ENCODE results near the gene GDPD4.

Gene GDPD4

DNA sequence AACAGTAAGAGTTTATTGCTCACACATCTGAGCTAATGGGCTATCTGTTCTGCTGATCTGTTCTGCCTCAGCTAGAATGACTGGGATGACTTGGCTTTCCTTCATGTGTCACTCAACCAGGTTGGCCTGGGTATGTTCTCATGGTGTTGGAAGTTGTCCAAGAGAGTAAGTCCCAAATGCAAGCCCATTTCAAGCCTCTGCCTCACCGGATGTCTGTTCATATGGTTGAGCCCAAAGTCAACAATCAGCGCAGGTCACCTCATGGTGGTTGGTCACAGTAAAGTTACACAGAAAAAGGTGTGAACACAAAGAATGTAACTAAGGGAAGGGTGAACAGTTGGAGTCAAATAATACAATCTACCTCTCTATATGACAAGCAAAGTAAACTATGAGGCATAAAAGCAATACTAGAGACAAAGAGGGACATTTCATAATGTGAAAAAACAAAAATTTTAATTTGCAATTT is 1.9 kb downstream of the GDPD4 start:
- H3K9ac ChIP-seq (ENCODE audit: low read length), result no peak overlapping the region
- no peak overlapping the region for H3K27ac ChIP-seq (ENCODE audit: low read depth, low read length)

DNA sequence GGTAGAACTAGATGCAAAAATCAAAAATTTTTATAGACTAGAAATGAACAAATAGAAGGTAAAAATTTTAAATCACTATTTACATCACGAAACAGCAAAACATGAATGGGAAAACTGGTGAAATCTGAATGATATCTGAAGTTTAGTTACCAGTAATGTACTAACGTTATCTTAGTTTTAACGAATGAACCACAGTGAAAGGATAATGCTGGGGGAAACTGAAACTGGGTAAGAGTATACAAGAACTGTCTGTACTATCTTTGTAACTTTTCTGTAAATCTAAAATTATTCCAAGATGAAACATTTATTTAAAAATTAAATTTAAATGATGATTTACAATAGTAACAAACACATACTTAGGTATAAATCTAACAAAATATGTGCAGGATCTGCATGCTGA is 7.4 kb downstream of the GDPD4 start:
- Histone ChIP-seq H3K9ac (ENCODE audit: low read length) (no peak overlapping the region), H3K4me3 (ENCODE audit: low read depth, low read length) (no peak overlapping the region), H3K27me3 (ENCODE audit: control insufficient read depth, insufficient read depth, low read length) (no peaks in the 10 kb centered on the region), H3K27ac (ENCODE audit: low read depth, low read length) (no peak overlapping the region), H3K9me3 (ENCODE audit: control insufficient read depth, insufficient read depth, low read depth, low read length) (0 out of 2 replicates have a peak, but pooled peaks cover 4% of the 10 kb centered on the region), H3K4me1 (ENCODE audit: control insufficient read depth, insufficient read depth, low read length) (no peaks in the 10 kb centered on the region), H3K36me3 (ENCODE audit: control insufficient read depth, insufficient read depth, low read length) (no peaks in the 10 kb centered on the region)

More for the DNA sequence above, 1.9 kb downstream of the GDPD4 start:
- H3K36me3 ChIP-seq (ENCODE audit: control insufficient read depth, insufficient read depth, low read length), result no peaks in the 10 kb centered on the region
- no peaks in the 10 kb centered on the region for H3K27me3 ChIP-seq (ENCODE audit: control insufficient read depth, insufficient read depth, low read length)
- 0 out of 2 replicates have a peak, but pooled peaks cover 4% of the 10 kb centered on the region for H3K4me1 ChIP-seq (ENCODE audit: control insufficient read depth, insufficient read depth, low read length)
- H3K4me3 ChIP-seq (ENCODE audit: low read depth, low read length), result no peak overlapping the region
- H3K9me3 ChIP-seq (ENCODE audit: control insufficient read depth, insufficient read depth, low read depth, low read length), result no peaks in the 10 kb centered on the region

DNA sequence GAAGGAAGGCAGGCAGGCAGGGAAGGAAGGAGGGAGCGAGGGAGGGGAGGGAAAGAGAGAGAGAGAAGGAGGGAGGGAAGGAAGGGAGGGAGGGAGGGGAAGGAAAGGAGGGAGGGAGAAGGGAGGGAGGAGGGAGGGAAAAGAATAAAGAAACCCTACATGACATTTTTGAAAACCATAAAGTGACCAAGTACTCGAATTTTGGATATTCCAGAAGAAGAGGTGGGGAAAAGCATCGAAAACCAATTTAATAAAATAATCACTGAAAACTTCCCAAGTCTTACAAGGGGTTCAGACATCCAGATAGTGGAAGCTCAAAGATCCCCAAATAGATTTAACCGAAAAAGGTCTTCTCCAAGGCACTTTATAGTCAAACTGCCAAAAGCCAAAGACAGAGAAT is 11.7 kb downstream of the GDPD4 start:
- H3K27ac ChIP-seq (ENCODE audit: low read depth, low read length), result no peak overlapping the region
- H3K9ac ChIP-seq (ENCODE audit: low read length), result no peak overlapping the region
- no peak overlapping the region for H3K4me3 ChIP-seq (ENCODE audit: low read depth, low read length)
- H3K4me1 ChIP-seq (ENCODE audit: control insufficient read depth, insufficient read depth, low read length), result no peaks in the 10 kb centered on the region
- H3K9me3 ChIP-seq (ENCODE audit: control insufficient read depth, insufficient read depth, low read depth, low read length), result 0 out of 2 replicates have a peak, but pooled peaks cover 4% of the 10 kb centered on the region
- H3K27me3 ChIP-seq (ENCODE audit: control insufficient read depth, insufficient read depth, low read length), result no peaks in the 10 kb centered on the region
- H3K36me3 ChIP-seq (ENCODE audit: control insufficient read depth, insufficient read depth, low read length), result no peaks in the 10 kb centered on the region

DNA sequence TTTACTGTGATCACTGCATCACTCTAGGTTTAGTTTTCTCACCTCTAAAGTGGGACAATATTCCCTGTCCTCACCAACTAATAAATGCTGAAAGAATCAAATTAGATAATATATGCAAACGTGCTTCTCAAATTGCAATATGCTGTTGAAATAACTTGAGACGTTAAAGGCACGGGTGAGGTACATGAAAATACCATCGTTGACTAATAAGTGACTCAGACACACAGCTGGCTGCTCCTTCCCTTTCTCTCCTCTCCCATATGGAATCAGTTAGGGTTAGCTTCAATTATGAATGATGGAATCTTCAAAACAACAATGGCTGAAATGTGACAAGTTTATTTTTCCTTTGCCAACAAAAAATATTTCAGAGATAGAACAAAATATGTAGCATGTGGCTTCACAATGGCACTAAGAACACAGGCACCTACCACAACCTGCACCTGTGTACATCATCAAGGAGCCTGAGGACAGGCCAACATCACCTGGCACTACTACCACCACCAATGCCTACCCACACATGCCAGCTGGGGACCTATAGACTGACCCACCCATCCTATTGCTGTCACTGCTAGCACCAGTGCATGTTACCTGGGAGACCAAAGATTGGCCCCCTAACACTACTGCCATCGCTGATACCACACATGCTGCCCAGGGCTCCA is 13.7 kb downstream of the GDPD4 start:
- H3K4me1 ChIP-seq (ENCODE audit: control insufficient read depth, insufficient read depth, low read length), result no peaks in the 10 kb centered on the region
- no peaks in the 10 kb centered on the region for H3K36me3 ChIP-seq (ENCODE audit: control insufficient read depth, insufficient read depth, low read length)
- H3K27me3 ChIP-seq (ENCODE audit: control insufficient read depth, insufficient read depth, low read length), result no peaks in the 10 kb centered on the region
- no peak overlapping the region for H3K9ac ChIP-seq (ENCODE audit: low read length)
- no peak overlapping the region for H3K4me3 ChIP-seq (ENCODE audit: low read depth, low read length)
- no peak overlapping the region for H3K27ac ChIP-seq (ENCODE audit: low read depth, low read length)
- no peaks in the 10 kb centered on the region for H3K9me3 ChIP-seq (ENCODE audit: control insufficient read depth, insufficient read depth, low read depth, low read length)

DNA sequence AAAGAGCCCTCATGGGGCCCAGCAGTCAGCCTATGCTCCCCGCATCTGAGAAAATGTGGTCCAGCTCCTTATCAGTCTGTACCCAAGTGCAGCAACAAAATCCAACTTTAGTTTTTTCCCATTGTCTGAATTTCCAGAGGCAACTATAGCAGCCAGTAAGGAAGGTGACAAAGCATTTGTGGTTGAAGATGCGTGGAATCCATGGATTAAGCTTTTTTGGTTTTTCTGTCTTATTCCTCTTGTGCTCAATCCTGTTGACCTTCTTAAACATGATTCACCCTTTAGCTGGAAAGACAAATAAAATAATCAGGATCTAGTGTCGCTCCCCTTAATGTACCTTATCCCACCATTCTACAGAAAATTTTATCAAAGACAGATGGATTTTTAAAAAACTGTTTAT is 14.3 kb downstream of the GDPD4 start:
- Histone ChIP-seq H3K27me3 (ENCODE audit: control insufficient read depth, insufficient read depth, low read length) (no peaks in the 10 kb centered on the region), H3K4me1 (ENCODE audit: control insufficient read depth, insufficient read depth, low read length) (no peaks in the 10 kb centered on the region), H3K9ac (ENCODE audit: low read length) (no peak overlapping the region), H3K9me3 (ENCODE audit: control insufficient read depth, insufficient read depth, low read depth, low read length) (no peaks in the 10 kb centered on the region), H3K4me3 (ENCODE audit: low read depth, low read length) (no peak overlapping the region), H3K27ac (ENCODE audit: low read depth, low read length) (no peak overlapping the region), H3K36me3 (ENCODE audit: control insufficient read depth, insufficient read depth, low read length) (no peaks in the 10 kb centered on the region)

DNA sequence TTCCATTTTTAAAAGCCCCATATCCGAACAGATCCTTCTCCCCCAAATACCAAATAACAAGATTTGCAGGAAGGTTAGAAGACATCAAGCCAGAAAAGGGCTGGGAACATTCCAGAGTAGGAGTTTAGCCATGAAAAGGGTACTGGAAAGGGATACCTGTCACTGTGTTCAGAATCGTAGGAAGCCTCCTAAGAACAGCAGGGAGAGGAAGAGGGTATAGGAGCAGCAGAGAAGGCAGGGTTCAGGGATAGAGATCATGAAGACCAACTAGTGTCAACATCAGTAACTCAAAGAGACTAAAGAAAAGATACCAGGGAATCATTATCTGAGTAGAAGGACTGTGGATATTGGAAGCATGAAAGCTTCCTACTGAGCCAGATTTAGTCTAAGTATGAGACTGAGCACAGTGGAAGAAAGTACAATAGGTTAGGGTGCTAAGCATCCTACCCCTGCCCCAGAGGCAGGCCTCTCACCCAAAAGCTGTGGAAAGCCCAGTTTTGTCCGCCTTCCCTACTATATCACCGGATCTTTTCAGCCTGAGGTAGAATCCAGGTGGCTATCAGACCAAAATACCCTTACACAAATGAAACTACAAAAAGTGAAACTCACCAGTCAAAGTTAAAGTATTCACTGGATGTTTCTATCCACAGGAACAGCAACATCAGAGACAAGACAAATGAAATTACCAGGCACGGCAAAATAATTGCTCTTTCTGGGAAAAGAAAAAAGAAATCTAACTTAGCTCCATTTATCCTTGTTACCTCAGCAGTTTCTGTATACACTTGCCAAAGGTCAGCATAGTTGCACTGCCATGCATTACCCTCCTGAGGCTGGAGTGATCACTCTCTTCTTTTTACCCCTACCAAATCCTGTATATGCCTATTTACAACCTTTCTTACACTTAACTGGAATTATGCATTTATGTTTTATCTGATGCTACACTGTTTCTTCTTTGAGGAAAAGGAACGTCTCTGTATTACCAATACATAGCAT is 16.7 kb downstream of the GDPD4 start:
- no peaks in the 10 kb centered on the region for H3K9me3 ChIP-seq (ENCODE audit: control insufficient read depth, insufficient read depth, low read depth, low read length)
- no peaks in the 10 kb centered on the region for H3K27me3 ChIP-seq (ENCODE audit: control insufficient read depth, insufficient read depth, low read length)
- no peaks in the 10 kb centered on the region for H3K4me1 ChIP-seq (ENCODE audit: control insufficient read depth, insufficient read depth, low read length)
- no peak overlapping the region for H3K4me3 ChIP-seq (ENCODE audit: low read depth, low read length)
- H3K9ac ChIP-seq (ENCODE audit: low read length), result no peak overlapping the region
- H3K27ac ChIP-seq (ENCODE audit: low read depth, low read length), result no peak overlapping the region
- no peaks in the 10 kb centered on the region for H3K36me3 ChIP-seq (ENCODE audit: control insufficient read depth, insufficient read depth, low read length)

DNA sequence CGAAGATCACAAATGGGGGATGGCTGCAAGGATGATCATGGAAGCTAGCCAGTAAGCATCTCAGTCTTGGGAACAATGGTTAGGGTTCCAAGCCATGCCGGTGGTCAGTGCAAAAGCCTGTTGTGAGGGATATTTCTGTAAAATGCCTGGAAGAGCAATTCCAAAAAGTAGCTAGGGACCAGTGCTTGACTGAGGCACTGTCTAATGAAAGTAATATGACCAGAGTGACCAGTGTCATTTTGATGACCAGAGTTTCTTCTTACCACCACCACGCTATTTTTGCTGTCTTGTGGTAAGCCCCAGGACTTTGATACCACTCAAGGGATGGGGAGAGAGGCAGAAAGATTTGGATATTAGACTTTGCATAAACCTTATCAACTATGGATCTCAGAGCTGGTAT is 18.4 kb downstream of the GDPD4 start:
- Histone ChIP-seq H3K27ac (ENCODE audit: low read depth, low read length) (no peak overlapping the region), H3K27me3 (ENCODE audit: control insufficient read depth, insufficient read depth, low read length) (no peaks in the 10 kb centered on the region), H3K9me3 (ENCODE audit: control insufficient read depth, insufficient read depth, low read depth, low read length) (no peaks in the 10 kb centered on the region), H3K4me3 (ENCODE audit: low read depth, low read length) (no peak overlapping the region), H3K9ac (ENCODE audit: low read length) (no peak overlapping the region), H3K36me3 (ENCODE audit: control insufficient read depth, insufficient read depth, low read length) (no peaks in the 10 kb centered on the region), H3K4me1 (ENCODE audit: control insufficient read depth, insufficient read depth, low read length) (no peaks in the 10 kb centered on the region)

DNA sequence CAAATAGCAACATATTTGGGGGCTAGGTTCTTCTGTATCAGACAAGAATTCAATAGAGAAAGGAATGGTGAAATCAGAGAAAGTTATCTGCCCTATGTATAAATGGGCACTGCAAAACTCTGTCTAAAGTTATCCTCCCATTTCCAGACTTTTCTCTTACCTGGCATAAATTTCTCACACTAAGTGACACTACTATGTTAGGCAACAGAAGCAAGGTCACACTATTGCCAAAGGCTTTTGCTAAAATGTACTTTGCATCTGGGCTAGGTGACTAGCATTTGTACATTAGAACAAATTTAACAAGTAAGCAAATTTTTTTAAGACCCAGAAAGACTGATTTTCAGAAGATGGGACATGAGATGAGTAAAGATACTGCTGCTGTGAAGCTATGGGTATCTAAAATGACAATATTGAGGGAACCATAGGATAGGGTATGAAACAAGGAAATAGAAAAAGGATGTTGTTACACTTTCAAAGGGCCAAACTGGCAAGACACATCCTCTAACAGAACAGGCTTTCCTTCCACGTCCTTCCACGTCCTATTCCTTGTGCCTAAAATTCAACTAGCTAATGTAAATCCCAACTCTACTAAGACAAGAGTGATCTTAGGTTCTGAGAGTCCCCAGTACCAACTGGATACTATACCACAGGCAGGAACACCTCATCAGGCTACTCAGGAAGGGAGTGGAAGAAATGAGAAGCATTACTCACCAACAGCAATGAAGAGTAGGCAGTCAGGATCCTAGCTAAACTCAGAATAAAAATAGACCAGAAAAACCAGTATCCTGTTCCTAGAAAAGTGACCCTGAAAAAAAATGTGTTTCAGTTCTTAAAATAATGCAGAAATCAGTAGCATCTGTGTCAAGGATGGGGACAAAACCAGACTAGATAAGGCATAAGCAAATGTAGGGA is 22.6 kb downstream of the GDPD4 start:
- H3K9ac ChIP-seq (ENCODE audit: low read length), result no peak overlapping the region
- no peaks in the 10 kb centered on the region for H3K4me1 ChIP-seq (ENCODE audit: control insufficient read depth, insufficient read depth, low read length)
- no peak overlapping the region for H3K4me3 ChIP-seq (ENCODE audit: low read depth, low read length)
- no peaks in the 10 kb centered on the region for H3K27me3 ChIP-seq (ENCODE audit: control insufficient read depth, insufficient read depth, low read length)
- no peaks in the 10 kb centered on the region for H3K9me3 ChIP-seq (ENCODE audit: control insufficient read depth, insufficient read depth, low read depth, low read length)
- H3K27ac ChIP-seq (ENCODE audit: low read depth, low read length), result no peak overlapping the region
- H3K36me3 ChIP-seq (ENCODE audit: control insufficient read depth, insufficient read depth, low read length), result no peaks in the 10 kb centered on the region

DNA sequence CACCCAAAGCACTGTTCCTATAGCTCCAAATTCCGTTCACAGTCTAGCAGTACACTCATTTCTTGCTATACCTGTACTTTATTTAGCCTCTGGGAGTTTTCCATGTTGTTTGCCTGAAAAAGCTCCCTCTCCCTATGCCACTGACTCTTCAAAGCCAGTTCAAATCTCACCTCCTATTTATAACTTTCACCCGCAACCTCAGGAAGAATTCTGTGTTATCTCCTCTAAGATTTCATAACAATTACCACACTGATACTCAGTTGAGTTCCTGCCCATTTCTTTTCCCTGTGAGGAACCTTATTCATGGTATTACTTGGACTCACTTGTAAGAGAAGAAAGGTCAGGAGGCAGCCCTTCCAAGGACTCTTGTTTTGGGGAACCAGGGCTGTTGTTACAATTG is 25.2 kb downstream of the GDPD4 start:
- no peak overlapping the region for H3K4me3 ChIP-seq (ENCODE audit: low read depth, low read length)
- H3K9ac ChIP-seq (ENCODE audit: low read length), result no peak overlapping the region
- H3K27me3 ChIP-seq (ENCODE audit: control insufficient read depth, insufficient read depth, low read length), result no peaks in the 10 kb centered on the region
- no peaks in the 10 kb centered on the region for H3K4me1 ChIP-seq (ENCODE audit: control insufficient read depth, insufficient read depth, low read length)
- no peaks in the 10 kb centered on the region for H3K9me3 ChIP-seq (ENCODE audit: control insufficient read depth, insufficient read depth, low read depth, low read length)
- no peaks in the 10 kb centered on the region for H3K36me3 ChIP-seq (ENCODE audit: control insufficient read depth, insufficient read depth, low read length)
- H3K27ac ChIP-seq (ENCODE audit: low read depth, low read length), result no peak overlapping the region

DNA sequence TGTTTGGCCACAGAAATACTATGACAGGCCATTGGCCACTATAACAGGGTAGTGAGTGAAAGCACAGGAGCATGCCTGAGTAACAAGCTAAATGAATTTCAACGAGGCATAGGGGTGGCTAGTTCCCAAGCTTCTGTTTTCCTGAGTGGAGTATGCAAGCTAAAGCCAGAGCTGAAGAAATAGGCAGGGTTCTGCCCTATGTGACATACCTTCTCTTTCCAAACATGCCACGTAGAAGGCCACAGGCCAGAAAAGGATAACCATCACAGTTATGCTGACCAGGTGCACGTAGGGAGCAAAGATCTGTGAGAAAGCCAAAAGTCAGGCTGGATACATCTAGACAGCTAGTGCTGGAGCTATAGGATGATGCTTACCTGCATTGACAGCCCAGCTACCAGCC is 30.6 kb downstream of the GDPD4 start:
- Histone ChIP-seq H3K36me3 (ENCODE audit: control insufficient read depth, insufficient read depth, low read length) (no peaks in the 10 kb centered on the region), H3K9ac (ENCODE audit: low read length) (no peak overlapping the region), H3K9me3 (ENCODE audit: control insufficient read depth, insufficient read depth, low read depth, low read length) (no peaks in the 10 kb centered on the region), H3K27ac (ENCODE audit: low read depth, low read length) (no peak overlapping the region), H3K4me3 (ENCODE audit: low read depth, low read length) (no peak overlapping the region), H3K4me1 (ENCODE audit: control insufficient read depth, insufficient read depth, low read length) (no peaks in the 10 kb centered on the region), H3K27me3 (ENCODE audit: control insufficient read depth, insufficient read depth, low read length) (no peaks in the 10 kb centered on the region)
